GM12865 (cell line): ENCODE measurements around the gene LRRIQ4.

Source experiments
- DNase-seq: peaks from one replicate; pipeline ENCODE4 v3.0.0; 2010; ENCODE audit warnings: low read depth
- H3K4me3 ChIP-seq: 2 replicates; pipeline ENCODE4 v1.5.1; 2011; ENCODE audit warnings: mild to moderate bottlenecking, low read depth, low read length, control low read depth
- TF ChIP-seq, protein P1 (sequence below): IDR thresholded peaks from 2 replicates; pipeline ENCODE4 v1.5.1; 2011; ENCODE audit warnings: low read length, control low read depth, low read depth, inconsistent platforms; ENCODE audit not compliant: insufficient read depth; ENCODE audit errors: missing control alignments

The LRRIQ4 gene

DNA sequence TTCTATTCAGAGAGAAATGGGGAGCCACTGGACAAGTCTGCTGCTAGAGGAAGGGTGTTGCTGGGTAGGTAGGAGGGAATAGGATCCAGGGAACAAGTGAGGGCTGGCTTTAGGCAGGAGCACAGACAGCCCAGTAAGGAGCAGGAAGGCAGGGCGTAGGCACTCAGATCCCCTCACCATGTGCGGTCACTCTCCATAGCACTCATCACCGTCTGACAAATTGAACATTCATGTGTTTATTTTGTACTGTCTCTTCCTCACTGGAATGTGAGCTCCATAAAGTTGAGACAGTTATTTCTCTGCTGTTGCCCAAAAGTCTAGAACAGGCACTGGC is 24.2 kb downstream of the LRRIQ4 start:
- DNase-seq = no peak
- TF ChIP-seq, protein P1, sequence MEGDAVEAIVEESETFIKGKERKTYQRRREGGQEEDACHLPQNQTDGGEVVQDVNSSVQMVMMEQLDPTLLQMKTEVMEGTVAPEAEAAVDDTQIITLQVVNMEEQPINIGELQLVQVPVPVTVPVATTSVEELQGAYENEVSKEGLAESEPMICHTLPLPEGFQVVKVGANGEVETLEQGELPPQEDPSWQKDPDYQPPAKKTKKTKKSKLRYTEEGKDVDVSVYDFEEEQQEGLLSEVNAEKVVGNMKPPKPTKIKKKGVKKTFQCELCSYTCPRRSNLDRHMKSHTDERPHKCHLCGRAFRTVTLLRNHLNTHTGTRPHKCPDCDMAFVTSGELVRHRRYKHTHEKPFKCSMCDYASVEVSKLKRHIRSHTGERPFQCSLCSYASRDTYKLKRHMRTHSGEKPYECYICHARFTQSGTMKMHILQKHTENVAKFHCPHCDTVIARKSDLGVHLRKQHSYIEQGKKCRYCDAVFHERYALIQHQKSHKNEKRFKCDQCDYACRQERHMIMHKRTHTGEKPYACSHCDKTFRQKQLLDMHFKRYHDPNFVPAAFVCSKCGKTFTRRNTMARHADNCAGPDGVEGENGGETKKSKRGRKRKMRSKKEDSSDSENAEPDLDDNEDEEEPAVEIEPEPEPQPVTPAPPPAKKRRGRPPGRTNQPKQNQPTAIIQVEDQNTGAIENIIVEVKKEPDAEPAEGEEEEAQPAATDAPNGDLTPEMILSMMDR = no peak
- no peak overlapping the region for H3K4me3 ChIP-seq

DNA sequence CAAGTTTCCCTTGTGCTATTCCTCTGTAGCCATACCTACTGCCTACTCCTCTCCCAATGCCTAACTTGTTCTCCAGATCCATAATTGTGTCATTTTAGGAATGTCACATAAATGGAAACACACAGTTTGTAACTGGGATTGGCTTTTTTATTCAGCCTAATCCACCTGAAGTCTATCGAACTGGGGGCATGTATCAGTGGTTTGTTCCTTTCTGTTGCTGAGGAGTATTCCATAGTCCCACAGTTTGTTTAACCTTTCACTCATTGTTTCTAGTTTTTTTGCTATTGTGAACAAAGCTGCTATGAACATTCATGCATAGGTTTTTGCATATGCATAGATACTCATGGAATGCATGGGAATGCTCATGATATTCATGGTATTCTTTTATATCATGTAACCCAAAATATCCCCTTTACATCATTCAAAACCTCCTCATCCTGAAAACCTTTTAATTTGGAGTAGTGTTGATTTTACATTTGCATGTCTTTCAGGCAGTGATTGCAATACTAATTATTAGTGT is 25.9 kb downstream of the LRRIQ4 start:
- no peak overlapping the region for H3K4me3 ChIP-seq
- DNase-seq = no peak
- TF ChIP-seq, protein P1 = no peak

DNA sequence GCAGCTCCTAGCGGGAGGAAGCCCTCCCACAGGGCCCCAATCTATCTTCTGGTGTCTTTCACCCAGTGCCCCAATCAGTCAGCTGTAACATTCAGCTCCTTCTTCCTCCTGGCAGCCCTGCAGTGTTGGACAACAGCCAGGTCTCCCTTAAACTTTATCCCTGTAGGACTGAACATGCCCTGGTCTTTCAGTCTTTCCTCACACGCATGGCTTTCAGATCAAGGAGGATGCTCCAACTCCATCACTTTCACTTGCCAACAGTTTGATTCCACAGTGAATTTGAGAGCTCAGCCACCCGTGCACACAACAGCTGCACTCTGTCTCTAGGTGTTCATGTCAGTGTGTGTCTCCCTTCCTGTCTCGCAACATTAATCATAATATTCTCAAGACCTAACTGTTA is 28.5 kb downstream of the LRRIQ4 start:
- DNase-seq = peak; percentile 64
- TF ChIP-seq, protein P1 = no peak
- no peak overlapping the region for H3K4me3 ChIP-seq

DNA sequence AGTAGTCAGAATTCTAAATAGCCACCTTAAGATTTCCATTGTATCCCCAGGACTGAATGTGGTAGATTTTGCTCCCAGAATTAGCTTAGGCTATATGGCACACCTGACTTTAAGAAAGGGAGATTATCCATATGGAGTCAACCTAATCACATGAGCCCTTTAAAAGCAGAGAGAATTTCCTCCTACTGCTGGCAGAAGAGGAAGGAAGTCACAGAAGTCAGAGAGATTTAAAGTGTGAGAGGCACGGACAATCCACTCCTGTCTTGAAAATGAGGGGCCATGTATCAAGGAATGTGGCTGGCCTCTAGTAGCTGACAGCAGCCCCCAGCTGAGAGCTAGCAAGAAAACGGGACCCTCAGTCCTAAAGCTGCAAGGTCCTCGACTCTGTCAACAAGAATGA is 30.3 kb downstream of the LRRIQ4 start:
- H3K4me3 ChIP-seq = no peak overlapping the region
- TF ChIP-seq, protein P1 = no peak
- DNase-seq = no peak

DNA sequence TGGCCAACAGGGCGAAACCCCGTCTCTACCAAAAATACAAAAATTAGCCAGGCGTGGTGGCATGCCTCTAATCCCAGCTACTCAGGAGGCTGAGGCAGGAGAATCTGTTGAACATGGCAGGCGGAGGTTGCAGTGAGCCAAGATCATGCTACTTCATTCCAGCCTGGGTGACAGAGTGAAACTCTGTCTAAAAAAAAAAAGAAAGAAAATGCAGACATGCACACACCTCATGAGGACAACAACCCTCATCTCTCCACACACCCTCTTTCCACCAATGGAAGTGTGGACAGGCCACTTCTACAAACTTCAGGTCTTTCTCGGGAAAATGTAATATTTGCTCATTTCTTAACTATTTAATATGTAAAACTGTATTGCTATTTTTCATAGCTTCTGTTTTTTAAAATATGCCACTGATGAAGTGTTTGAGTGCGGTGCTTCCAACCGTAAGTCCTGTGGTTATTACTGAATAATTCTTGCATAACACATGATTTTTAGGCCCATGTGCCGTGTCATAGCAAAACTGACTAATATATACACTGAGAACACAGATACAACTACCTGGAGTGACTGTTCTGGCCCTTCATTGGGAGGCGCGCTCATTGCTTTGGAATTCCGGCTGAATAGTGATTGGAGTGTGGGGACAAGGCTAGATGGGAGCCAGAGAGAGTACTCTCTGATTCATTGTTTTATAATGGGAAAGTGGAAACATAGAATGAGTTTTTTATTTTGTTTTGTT is 34.0 kb downstream of the LRRIQ4 start:
- H3K4me3 ChIP-seq = no peak overlapping the region
- TF ChIP-seq, protein P1 = no peak
- peak; percentile 80 for DNase-seq

DNA sequence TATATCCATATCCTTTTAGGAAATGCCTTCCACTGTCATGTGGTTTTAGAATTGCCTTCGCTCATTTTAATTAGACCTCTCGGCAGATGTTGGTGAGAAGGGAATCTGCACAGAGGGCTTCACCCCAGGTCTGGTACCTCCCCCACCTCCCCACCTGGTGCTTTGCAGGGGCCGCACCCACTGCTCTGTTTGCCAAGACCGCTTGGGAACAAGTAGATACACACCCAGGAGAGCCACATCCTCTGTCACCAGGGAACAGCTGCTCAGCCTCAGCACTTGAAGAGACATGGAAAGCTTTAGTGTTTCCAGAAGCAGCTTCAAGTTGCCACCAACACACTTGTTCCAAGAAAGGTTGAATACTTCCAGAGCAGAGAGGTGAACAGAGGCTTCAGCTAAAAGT is 35.2 kb downstream of the LRRIQ4 start:
- no peak for DNase-seq
- TF ChIP-seq, protein P1 = no peak
- no peak overlapping the region for H3K4me3 ChIP-seq

DNA sequence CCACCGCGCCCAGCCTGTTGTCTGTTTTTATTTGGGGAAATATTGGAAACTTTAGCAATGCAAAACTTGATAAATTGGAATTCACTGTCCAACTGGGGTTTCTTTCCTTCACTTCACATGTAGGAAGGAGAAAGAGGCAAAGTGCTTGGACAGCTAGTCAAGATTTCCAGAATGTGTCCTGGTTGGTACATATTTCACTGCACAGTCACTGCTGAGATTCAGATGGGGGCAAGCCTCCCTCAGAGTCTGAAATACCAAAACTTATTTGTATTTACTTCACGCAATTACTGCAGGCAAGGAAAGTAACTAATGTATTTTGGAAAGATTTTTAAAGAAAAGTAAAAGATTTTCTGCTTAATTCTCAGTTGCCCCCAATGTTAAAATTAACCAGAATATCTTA is 36.1 kb downstream of the LRRIQ4 start:
- DNase-seq = no peak
- H3K4me3 ChIP-seq = no peak overlapping the region
- TF ChIP-seq, protein P1 = no peak
